GM12864 (cell line): ENCODE data around the gene FITM1.

Source experiments
- DNase-seq: peaks from one replicate; pipeline ENCODE4 v3.0.0-alpha.2; 2011; ENCODE audit warnings: low read depth
- H3K4me3 ChIP-seq: 2 replicates; pipeline ENCODE4 v1.5.1; 2011; ENCODE audit warnings: mild to moderate bottlenecking, low read depth, low read length, control low read depth
- TF ChIP-seq, protein P1 (sequence below): IDR thresholded peaks from 2 replicates; pipeline ENCODE4 v1.5.1; 2011; ENCODE audit warnings: low read depth, mild to moderate bottlenecking, moderate library complexity, low read length, control low read depth, inconsistent platforms; ENCODE audit errors: missing control alignments

The FITM1 gene

DNA sequence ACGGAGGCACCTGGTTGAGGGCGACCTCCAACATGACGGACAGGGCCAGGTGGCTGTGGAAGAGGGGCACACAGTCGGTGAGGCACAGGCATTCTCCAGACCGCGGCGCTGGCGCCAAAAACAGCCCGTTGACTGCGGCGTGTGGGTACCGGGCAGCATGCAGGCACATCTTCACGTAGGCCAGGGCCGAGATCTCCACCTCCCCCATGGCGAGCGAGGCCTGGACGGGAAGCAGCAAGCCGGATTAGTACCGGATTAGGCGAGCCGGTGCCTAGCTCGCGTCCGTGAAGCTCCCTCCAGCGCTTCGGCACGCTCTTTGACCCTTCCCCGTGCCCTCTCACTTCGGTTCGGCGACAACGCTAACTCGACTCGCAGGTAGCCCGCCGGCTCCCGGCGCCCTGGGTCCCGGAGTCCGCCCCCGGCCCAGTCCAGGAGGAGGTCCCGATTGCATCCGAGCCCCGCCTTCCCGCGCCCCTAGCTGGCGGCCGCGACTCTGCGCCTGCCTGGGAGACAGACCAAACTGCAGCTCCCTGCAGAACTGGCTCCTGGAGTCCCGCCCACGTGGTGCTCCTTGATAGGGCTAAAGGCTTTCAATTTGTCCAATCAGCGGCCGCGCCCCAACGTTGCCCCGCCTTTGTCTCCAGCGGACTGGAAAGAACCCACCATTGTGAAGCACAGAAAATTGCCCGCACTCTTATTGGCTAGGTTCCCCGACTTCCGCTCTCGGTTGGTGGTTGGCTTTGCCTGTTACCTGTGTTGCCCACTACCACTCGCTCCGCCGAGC is 10.8 kb downstream of the FITM1 start, which contains the start of gene EMC9:
EMC9 (minus strand) TSS at position 495 of the 784 bp plus-strand sequence; CDS start at position 208, 287 bp downstream.
- TF ChIP-seq, protein P1, sequence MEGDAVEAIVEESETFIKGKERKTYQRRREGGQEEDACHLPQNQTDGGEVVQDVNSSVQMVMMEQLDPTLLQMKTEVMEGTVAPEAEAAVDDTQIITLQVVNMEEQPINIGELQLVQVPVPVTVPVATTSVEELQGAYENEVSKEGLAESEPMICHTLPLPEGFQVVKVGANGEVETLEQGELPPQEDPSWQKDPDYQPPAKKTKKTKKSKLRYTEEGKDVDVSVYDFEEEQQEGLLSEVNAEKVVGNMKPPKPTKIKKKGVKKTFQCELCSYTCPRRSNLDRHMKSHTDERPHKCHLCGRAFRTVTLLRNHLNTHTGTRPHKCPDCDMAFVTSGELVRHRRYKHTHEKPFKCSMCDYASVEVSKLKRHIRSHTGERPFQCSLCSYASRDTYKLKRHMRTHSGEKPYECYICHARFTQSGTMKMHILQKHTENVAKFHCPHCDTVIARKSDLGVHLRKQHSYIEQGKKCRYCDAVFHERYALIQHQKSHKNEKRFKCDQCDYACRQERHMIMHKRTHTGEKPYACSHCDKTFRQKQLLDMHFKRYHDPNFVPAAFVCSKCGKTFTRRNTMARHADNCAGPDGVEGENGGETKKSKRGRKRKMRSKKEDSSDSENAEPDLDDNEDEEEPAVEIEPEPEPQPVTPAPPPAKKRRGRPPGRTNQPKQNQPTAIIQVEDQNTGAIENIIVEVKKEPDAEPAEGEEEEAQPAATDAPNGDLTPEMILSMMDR = peak; percentile 34

GRCh38 chr14:24143511-24143910 is 13.1 kb downstream of the FITM1 start:
- TF ChIP-seq, protein P1 = no peak
- H3K4me3 ChIP-seq = no peak overlapping the region
- DNase-seq = no peak

More for the DNA sequence above, 10.8 kb downstream of the FITM1 start, which contains the start of gene EMC9:
- DNase-seq = peak; percentile 99
- H3K4me3 ChIP-seq = peak within 1 kb of the TSS; percentile 70

GRCh38 chr14:24144451-24144850 is 14.0 kb downstream of the FITM1 start:
- TF ChIP-seq, protein P1 = no peak
- H3K4me3 ChIP-seq = no peak overlapping the region
- no peak for DNase-seq

GRCh38 chr14:24145219-24145618 is 14.8 kb downstream of the FITM1 start:
- peak overlapping the region; percentile 84 for H3K4me3 ChIP-seq
- TF ChIP-seq, protein P1 = no peak
- no peak for DNase-seq

GRCh38 chr14:24145690-24146452 is 15.4 kb downstream of the FITM1 start:
- H3K4me3 ChIP-seq = peak overlapping the region; percentile 84
- TF ChIP-seq, protein P1 = no peak
- no peak for DNase-seq

- DNase-seq = peak; percentile 92
- peak within 1 kb of the TSS; percentile 84 for H3K4me3 ChIP-seq
- TF ChIP-seq, protein P1 = no peak
Observed at GRCh38 chr14:24146453-24146977, 16.1 kb downstream of the FITM1 start, which contains the start of gene PSME2. TSS of gene PSME2 (minus strand) at chr14:24146610. CDS start at chr14:24146581, 29 bp downstream.
